ENCODE data around the gene JADE3. TPM values are rescaled to one million over a fixed set of nuclear protein-coding genes. Genes with fewer than 3 reads are reported as not detected.

JADE3 gene
- total RNA-seq, 1 donor from 2014 or later = 8.5 TPM

DNA sequence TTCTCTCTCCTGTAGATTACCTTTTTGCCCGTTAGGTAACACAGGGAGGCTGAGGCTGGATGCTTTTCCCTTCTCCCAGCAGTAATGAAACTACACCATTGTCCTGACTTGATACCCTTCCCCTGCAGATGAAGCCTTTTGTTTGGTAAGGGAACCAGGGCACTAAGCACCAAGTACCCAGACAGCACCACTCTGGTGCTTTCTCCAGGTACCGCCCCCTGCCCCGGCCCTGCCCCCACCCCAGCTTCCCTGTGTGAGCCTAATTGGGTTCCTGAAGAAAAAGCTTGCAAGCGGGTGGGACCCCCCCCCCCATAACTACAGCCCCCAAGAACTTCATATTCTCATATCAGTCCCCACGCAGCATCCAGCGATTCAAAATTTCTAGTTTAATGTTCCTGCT is 79.8 kb downstream of the JADE3 start:
- ATAC-seq (no peak), DNase-seq (ENCODE audit: low spot score) (no peak)

GRCh38 chrX:46994096-46994495 is 81.9 kb downstream of the JADE3 start:
- ATAC-seq (no peak), DNase-seq (ENCODE audit: low spot score) (no peak)

DNA sequence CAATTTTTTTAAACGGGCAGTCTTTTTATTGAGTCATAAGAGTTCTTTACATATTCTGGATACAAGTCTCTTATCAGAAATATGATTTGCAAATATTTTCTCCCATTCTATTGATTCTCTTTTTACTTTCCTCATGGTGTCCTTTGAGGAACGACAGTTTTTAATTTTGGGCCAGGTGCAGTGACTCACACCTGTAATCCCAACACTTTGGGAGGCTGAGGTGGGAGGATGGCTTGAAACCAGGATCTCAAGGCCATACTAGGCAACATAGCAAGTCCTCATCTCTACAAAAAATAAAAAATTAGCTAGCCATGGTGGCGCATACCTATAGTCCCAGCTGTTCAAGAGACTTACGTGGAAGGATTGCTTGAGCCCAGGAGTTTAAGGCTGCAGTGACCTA is 99.9 kb downstream of the JADE3 start:
- DNase-seq (ENCODE audit: low spot score) (no peak), ATAC-seq (no peak)

DNA sequence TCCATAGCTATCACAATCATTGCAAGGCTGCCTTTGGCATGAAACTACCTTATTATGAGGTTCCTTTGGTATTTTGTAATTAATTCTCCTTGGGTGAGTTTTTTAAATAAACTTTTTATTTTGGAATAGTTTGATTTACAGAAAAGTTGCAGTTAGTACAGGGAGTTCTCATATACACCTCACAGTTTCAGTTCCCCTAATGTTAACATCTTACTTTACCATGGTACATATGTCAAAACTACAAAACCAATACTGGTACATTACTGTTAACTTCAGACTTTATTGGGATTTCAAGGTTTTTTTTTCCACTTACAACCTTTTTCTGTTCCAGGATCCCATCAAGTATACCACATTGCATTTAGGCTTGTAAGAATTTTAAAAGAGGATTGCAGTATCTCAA is 114.0 kb downstream of the JADE3 start:
- no peak for ATAC-seq
- DNase-seq (ENCODE audit: low spot score) = no peak

- DNase-seq (ENCODE audit: low spot score) (no peak), ATAC-seq (peak; percentile 73)
These were observed 118.1 kb downstream of the JADE3 start for GRCh38 chrX:47030339-47030738.

GRCh38 chrX:47047989-47048388 is 135.8 kb downstream of the JADE3 start:
- no peak for DNase-seq (ENCODE audit: low spot score)
- peak; percentile 67 for ATAC-seq

DNA sequence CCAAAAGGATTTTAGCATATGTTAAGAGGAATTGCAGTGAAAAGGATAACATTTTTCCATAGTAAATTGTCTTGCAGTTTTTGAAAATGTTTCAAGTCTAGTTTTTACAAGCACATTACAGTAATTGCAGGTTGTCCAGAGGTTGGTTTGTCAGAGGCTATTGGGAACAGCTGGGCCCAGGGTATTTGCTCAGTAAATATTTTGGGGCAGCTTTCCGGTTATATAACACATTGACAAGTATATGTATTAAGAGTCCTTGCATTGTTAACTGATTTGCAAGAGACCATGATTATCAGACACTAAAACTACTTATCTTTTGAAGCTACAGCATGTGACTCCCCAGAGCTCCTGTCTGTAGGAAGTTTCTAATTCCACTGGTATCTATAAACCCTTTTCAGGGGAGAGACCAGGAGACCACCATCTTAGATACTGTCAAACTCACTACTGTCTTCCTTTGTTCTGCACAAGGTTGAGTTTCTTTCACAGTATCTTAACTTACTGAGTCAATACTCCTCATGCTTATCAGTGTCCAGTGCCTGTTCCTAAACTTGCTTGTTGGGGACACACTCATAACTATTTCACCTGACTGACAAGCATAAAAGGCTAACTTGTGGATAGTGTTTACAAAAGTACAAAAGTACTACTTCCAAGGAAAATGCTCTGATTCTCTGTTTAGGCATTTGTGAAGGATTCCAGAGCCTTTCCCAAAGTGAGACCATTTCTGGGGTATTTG is 147.1 kb downstream of the JADE3 start:
- ATAC-seq (peak; percentile 38), DNase-seq (ENCODE audit: low spot score) (no peak)

GRCh38 chrX:47060708-47061107 is 148.5 kb downstream of the JADE3 start:
- DNase-seq (ENCODE audit: low spot score) = no peak
- ATAC-seq = peak; percentile 24

DNA sequence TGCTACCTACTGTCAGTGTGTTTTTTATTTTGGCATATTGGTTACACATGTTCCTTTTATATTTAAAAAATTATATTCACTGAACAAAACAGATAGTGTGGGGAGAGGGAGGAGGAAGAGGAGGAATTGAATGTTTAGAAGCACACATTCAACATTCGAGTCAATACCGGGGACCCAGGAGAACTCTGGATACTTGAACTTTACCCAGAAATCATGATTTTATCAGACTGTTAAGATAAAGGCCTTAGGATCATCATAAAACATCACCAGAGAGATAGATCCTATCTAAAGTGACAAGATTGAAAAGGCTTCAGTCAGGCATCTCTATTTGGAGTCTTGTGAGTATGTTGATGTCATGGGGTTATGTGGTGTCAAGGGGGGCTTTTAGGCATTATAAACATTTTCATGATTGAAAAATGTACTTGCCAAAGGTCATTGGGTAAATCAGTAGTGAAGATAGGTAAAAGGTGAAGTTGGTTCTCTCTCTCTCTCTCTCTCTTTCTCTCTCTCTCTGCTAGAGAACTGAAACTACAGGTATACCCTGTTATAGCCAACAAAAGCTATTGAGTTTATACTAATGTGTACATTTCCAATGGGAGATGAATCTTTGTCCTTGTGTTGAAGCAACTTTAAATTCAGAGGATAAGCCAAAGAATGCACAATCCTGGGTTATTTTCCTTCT is 149.2 kb downstream of the JADE3 start:
- DNase-seq (ENCODE audit: low spot score) = no peak
- peak; percentile 65 for ATAC-seq

GRCh38 chrX:47063179-47063578 is 151.0 kb downstream of the JADE3 start:
- ATAC-seq (peak; percentile 69), DNase-seq (ENCODE audit: low spot score) (no peak)

DNA sequence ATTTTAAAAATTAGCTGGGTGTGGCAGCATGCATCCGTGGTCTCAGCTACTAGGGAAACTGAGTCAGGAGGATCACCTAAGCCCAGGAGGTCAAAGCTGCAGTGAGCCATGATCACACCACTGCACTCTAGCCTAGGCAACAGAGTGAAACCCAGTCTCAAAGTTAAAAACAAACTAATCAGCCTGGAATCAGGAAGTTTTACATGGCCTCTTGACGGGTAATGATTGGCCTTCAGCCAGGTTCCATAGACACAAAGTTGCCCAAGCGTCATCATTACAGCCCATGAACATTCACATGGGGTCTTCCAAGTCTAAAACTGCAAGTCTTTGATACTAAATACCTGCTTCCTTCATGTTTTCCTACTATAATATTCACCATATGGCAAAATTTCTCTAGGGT is 156.0 kb downstream of the JADE3 start:
- ATAC-seq (no peak), DNase-seq (ENCODE audit: low spot score) (no peak)

DNA sequence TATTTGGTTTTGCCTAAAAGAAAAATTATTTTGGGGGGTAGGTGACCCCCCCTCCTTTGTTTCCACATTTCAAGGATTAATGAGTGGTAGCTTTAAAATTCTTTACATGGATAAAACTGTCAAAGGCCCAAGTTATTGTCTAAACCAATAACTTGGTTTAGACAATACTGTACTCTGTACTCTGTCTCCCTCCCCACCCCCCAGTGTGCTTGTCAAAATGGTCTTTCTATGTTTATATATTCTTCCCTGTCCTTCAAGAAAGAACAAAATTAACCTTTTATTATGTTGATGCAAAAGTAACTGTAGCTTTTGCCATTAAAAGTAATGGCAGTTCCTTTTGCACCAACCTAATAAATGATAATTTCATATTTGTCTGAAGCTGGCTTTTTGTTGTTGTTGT is 156.5 kb downstream of the JADE3 start:
- ATAC-seq (no peak), DNase-seq (ENCODE audit: low spot score) (no peak)

DNA sequence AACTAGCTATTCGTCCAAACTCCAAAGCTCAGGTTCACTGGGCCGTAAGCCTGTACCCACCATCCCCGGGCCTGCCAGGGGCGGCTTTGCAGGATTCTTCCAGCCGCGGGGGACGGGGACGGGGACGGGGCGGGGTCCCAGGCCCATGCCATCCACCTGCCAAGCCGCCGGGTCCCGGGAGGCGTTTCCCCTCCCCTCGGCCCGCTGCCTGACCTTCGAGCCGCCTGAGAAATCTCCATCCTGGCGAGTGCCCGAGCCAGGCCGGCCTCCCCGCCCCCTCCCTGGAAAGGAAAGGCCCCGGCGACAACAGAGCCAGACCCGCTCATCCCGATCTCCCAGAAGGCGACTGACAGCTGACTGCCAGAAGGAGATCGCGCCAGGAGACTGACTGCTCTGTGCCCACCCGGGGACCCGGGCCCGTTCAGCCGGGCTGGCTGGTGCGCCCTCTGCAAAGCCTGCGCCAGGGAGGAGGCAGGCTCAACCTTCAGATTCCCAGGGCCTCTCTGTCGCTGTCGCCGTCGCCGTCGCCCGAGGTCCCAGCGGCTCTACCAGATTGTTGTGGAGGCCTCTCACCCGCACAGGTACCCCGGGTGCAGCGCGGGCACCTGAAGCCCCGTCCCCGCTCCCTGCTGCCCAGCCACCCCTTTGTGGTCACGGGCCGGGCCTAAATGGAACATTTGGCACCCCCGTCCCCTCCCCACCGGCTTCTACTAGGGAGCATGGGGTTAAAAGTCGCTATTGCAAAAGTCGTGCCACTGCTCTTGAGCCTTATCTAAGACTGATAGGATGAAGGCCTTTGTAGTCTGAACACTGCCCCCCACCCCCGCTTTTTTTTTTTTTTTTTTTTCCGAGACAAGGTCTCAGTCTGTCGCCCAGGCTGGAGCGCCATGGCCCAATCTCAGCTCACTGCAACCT is 166.2 kb downstream of the JADE3 start, which contains the start of gene RGN:
Gene RGN, plus strand, starts transcription at position 315 of the 915 bp plus-strand sequence. CDS start 2,702 bp downstream, outside the sequence.
- ATAC-seq (peak; percentile 75), DNase-seq (ENCODE audit: low spot score) (peak; percentile 83)

GRCh38 chrX:47080215-47080914 is 168.1 kb downstream of the JADE3 start:
- DNase-seq (ENCODE audit: low spot score) = peak; percentile 85
- ATAC-seq = peak; percentile 64

- no peak for ATAC-seq
- DNase-seq (ENCODE audit: low spot score) = no peak
These were observed 168.7 kb downstream of the JADE3 start for GRCh38 chrX:47080915-47081236.

- DNase-seq (ENCODE audit: low spot score) (no peak), ATAC-seq (no peak)
These were observed 179.0 kb downstream of the JADE3 start for GRCh38 chrX:47091149-47091775.

DNA sequence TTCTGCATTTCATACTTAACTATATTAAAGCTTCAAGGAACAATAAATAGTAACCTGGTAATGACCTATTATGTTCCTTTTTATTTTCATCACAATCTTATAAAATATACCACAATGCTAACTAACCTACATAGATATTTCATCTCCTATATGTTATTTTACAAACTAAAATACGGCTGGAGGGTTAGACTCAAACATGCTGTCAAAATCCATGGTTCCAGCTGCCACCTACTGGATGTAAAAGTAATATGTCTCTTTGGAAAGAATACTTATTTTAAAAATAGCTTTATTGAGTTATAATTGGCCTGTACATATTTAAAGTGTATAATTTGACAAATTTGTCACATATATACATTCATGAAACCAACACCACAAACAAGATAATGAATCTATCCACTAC is 181.0 kb downstream of the JADE3 start:
- no peak for DNase-seq (ENCODE audit: low spot score)
- ATAC-seq = peak; percentile 33

GRCh38 chrX:47093860-47094259 is 181.6 kb downstream of the JADE3 start:
- DNase-seq (ENCODE audit: low spot score) = no peak
- no peak for ATAC-seq

- DNase-seq (ENCODE audit: low spot score) = no peak
- ATAC-seq = no peak
These were observed 184.8 kb downstream of the JADE3 start for GRCh38 chrX:47097018-47097417.

DNA sequence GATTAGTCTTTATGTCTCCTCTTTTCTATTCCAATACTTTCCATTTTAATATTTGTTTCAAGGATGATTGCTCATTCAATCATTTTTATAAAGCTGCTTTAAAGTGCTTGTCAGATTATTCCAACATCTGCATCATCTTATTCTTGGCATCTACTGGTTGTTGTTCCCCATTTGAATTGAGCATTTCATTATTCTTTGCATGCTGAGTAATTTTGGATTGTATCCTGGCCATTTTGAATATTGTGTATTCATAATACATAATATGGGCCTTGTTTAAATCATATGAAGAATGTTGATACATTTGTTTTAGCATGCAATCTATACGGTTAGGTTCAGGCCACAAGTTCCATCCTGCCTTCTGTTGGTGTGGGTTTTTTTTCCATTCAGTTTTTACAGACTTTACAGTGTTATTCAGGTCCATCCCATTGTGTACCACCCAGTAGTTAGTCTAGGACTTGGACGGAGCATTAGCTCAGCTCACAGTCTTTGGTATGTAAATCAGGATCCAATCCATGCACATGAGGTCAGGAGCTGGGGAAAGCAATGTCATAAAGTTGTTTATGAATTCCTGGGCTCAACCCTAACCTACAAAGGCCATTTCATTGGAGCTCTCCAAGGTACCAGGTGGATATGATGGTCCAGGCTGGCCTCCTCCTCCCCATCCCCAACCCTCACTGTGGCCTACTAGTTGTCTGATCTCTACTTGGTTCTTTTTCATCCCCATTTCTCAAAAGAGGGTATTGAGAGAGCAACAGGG is 186.3 kb downstream of the JADE3 start:
- ATAC-seq = no peak
- DNase-seq (ENCODE audit: low spot score) = no peak

All from left lobe of liver (tissue), 2 donors.